ENCODE data around the gene MEA1.

The MEA1 gene

DNA sequence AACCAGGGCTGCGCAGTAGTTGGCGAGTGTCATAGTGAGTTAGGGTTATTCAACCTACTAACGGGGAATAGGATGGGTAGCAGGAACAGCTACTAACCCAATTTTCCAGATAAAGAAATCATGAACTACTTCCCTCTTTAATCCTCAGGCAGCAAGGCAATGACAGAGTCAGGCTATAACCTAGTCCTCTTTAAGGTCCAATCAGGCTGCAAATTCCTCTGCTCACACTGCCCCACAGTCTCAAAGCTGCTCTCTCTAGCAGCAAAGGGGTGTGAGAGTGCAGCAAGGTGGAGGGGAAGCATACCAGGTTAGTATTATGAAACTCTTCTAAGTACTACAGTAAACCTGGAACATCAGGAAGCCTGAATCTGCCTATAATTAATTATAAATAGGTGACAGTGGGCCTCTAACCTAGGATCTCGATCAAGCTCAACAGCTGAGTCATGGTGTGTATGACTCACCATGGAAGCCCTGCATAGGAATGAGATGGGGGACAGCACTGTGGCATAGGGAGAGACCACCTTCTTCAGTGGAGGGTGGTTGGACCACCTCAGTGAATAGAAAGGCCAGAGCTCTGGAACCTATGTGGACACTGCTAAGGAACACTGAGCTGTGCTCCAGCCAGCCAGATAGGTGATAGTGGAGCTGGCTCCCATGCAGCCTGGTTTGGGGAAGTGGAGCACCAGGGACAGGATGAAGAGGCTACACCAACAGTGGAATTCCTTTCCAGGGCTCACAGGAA, 42.7 kb downstream of the MEA1 start:
- DNase-seq (ENCODE audit: low read depth), result no peak

DNA sequence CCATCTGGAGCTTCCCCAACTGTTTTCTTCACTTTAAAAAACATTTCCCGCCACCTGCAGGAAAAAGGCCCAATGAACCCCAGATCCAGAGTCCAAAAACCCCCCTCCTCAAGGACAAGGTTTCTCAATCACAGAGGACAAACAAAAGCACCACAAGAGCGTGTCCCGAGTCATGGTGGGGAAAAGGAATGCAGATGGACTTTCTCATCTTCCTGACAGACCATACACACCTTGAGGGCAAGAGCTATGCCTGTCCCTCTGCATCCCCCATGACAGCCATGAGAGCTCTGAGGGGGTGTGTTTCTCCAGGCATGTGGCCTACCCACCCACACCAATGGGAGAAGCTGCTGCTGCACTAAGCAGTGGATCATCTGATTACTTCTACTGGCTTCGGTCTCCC, 43.8 kb downstream of the MEA1 start:
- no peak for DNase-seq (ENCODE audit: low read depth)

DNA sequence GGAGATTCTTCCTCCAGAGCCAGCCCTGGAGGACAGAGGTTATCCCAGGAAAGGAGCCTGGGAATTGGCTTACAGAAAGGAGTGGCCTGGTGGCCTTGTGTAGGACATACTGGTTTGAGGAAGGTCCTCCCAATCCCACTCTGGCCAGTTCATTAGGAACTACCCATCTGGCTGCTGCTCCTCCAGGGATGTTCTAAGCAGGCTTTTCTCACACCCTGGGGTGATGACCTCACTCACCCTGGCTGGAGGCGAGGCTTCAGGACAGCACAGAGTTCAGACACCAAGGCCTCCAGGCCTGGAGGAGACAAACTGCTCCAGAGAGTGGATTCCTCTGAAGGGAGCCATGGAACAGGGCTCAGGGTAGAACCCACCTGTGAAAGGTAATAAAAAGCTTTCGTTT, 44.3 kb downstream of the MEA1 start:
- no peak for DNase-seq (ENCODE audit: low read depth)

DNA sequence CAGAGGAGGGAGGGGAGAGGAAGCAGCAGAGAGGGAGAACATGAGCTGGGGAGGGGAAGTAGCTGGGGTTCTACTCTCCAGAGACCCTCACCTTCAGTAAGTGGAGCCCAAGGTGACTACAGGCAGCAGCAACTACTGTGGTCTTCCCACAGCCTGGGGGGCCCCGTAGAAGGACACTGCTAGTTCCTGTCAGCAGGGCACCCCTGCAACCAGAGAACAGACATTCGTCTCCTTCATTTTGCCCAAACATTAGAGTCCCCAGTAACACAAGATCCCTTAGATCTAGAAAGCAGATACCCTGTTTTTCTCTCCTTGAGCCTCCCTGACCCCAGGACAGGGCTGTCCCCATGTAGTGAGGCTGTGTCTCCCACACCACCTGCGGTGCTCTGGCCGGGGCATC, 45.0 kb downstream of the MEA1 start:
- no peak for DNase-seq (ENCODE audit: low read depth)

DNA sequence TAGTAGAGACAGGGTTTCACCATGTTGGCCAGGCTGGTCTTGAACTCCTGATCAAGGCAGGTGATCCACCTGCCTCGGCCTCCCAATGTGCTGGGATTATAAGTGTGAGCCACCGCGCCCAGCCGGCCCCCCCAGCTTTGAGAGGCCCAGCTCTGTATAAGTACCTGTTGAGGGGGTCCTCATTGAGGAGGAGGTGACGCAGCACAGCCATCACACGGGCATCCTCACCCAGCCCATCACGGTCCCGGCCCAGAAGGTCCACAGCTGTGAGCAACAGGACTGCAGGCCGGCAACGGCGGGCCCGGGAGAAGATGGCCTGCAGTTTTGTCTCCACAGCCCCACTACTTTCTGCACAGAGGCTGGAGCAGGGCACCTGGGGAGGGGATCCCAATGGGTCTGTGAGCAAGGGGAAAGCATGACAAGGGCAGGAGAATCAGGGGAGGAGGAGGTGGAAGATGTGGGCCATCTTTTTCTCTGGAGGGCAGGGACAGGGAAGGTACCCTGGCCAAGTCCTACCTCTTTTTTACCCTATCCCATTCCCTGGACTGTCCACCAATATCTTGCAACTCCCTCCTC, 45.5 kb downstream of the MEA1 start:
- no peak for DNase-seq (ENCODE audit: low read depth)

DNA sequence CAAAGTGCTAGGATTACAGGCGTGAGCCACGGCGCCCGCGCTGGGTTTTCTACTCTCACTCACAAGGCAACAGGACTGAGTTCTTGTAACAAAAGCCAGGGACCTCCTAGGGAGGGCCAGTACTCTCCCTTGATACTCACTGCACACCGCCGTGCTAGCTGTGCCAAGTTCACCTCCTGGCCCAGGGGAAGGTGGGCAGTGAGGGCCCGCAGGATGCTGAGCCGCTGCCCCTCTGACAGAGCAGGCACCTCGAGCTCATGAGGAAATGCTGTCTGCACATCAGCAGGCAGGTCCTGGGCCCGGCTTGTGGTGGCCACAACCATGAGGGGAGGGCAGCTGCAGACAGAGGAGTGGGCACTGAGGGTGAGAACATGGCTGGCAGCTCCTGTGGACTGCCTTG, 46.5 kb downstream of the MEA1 start:
- DNase-seq (ENCODE audit: low read depth), result no peak

DNA sequence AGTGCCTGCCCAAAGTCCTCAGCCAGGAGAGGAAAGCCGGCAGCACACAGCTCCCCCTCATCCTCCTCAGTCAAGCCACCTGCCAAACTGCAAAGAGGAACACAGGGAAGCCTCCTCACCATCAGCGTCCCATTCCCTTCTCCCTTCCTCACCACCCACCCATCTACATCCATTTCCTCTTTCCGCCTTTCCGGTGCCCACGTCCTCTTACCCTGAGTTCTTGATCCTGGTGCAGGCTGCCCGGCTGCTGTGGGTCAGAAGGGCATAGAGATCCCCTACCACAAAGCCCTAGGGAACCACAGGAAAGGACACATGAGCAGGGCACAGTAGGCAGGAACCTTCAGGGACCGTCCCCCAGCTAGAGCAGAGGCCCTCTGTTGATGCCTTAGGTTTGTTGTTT, 47.2 kb downstream of the MEA1 start:
- no peak for DNase-seq (ENCODE audit: low read depth)

DNA sequence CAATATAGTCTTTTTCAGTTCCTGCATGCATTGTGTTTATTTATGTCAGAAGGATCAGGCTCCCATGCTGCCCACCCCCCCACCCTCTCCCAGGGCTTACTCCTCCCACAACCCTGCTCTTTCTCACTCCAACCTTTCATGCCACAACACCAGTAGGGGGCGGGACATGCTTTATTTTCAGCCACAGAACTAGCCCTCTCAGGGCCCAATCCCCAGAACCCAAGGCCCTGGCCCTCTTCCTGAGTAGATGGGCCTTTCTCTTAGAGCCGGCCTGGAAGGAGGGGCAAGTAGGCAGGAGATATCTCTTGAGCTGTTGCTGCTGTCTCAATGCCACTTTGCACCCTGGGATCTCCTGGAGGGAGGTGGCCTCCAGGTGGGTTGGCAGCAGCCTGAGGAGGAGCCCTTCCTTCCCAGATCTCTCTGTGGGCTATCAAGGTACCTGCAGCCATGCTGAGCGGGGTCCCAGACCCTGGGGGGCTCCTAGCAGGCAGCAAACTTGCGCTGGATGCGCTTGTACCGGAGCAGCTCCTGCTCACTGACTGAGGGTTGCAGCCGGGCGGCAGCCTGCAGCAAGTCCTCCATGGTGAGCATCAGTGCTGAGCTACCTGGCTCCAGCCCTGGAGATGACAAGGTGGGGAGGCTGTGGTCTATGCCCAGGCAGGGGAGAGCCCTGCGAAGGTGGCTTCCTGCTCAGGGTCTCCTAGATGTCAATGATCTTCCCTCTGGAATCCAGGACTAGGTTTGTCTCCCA, 49.7 kb downstream of the MEA1 start:
- DNase-seq (ENCODE audit: low read depth), result no peak

DNA sequence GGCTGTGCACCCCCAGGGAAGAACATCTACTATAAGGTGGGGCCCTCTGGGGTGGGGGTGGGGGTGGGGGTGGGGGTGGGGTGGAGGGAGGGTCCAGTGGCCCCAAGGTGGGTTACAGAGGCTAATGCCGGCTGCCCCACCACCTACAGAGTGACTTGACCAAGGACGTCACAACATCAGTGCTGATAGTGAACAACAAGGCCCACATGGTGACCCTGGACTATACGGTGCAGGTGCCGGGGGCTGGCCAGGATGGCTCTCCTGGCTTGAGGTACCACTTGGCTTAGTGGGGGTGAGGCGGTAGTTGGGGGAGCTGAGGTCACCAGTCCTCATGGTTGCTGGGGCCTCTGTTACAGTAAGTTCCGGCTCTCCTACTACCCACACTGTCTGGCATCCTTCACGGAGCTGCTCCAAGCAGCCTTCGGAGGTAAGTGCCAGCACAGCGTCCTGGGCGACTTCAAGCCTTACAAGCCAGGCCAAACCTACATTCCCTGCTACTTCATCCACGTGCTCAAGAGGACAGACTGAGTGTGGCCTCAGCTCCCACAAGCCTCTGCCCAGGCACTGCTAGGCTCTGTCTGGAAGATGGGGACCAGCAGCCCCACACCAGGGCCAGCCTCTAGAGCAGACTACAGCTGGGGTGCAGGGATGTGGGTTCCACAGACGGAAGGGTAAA, 50.4 kb downstream of the MEA1 start:
- DNase-seq (ENCODE audit: low read depth), result no peak

DNA sequence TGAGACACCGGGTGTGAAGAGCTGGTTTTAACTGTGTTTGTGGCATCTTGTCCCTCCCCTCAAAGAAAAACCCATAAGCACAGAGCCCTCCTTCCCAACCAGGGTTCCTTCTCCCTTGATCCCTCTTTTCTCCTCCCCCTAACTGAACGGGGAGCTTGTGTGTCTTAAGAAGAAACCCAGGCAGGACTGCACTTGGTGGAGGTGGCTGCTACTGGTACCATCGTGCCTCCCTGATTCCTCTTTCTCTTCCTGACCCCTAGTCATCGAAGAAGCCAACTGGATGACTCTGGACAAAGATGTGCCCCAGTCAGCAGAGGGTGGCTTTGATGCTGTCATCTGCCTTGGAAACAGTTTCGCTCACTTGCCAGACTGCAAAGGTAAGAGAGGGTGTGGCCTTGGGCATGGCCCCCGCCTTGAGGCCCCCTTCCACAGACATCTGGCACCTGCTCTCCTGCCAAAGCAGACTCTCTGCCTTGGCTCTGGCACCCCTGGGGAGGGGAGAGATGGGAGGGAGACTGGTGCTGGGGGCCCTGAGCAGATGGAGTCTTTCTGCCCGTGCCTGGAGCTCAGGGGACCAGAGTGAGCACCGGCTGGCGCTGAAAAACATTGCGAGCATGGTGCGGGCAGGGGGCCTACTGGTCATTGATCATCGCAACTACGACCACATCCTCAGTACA, 51.1 kb downstream of the MEA1 start:
- no peak for DNase-seq (ENCODE audit: low read depth)

DNA sequence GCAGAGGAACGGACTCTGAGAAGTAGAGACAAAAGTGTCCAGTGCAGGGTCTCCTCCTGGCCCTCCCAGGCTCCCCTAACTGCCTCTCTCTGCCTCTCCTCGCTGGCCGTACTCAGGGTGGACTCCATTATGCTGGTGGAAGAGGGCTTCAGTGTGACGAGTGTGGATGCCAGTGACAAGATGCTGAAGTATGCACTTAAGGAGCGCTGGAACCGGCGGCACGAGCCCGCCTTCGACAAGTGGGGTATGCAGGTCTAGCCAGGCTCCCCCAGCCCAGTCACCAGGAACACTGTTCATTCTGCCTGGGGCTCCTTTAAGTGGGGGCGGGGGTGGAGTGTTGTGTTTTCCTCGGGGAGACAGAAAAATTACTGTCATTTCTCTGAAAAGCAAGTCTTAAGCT, 51.6 kb downstream of the MEA1 start:
- DNase-seq (ENCODE audit: low read depth), result no peak

Data from GM04503 (cell line).